GM12891 (cell line): ENCODE measurements around the gene CPAMD8.

ENCODE experiments used
- POLR2A ChIP-seq: IDR thresholded peaks from 2 replicates; pipeline ENCODE4 v1.6.1; 2011; ENCODE audit warnings: low read depth, low read length, control low read depth
- TAF1 ChIP-seq: IDR thresholded peaks from 2 replicates; pipeline ENCODE4 v1.6.1; 2011; ENCODE audit warnings: low read depth, low read length, control low read depth

DNA sequence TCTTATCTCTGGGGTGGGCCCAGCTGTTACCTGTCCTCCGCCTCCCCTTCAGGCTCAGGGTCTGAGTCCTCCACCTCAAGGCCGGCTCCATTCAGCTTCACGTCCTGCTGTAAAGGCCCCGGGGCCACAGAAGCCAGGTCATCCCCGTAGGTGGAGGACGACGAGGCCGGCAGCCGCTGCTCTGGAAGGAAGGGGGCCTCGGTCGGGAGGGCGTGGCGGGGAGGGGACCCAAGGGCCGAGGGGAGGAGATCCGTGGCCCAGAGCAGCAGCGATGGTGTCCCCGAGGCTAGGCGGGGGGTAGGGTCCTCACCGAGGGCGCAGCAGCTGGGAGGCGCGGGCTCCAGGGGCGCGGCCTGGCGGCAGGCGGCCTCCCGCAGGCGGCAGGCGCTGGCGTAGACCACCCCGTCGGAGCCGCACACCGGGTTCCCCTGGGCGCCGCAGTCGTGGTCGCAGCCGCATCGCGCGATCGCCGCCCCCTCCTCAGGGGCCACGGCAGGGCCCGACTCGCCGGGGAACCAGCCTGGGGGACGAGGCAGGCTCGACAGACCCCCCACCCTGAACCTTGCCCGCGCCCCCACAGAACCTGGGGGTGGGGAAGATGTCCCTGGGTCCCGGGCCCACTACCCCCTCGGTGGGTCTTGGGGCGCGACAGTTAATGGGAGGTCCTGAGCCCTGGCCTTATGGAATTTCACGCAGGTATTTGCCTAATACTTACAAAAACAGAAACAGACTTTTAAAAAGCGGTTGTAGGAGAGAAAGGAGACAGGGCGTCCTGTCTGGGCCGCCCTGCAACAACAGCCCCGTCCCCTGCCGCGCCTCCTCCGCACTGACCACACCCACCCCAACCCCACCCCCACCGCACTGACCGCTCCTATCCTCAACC, 130.2 kb downstream of the CPAMD8 start:
- TF ChIP-seq TAF1 (no peak), POLR2A (no peak)
